BJ (cell line): Measurements from ENCODE around the gene CCDC192. TPM values are rescaled to one million over a fixed set of nuclear protein-coding genes. Genes with fewer than 3 reads are reported as not detected.

ENCODE experiments used
- CTCF ChIA-PET: fragments of 350-600 bp; formaldehyde crosslinking; extraction: SDS; loops from one replicate; lab custom pipeline; 2021; ENCODE audit warnings: antibody characterized with exemption, inconsistent platforms; lab: Yijun Ruan, JAX
- POLR2A ChIA-PET: fragments of 300-600 bp; sonication (Branson Sonifier 250); formaldehyde crosslinking; extraction: SDS; loops from one replicate; lab custom pipeline; 2021; ENCODE audit warnings: antibody characterized with exemption; lab: Charles Lee
- DNase-seq: peaks from one replicate; pipeline ENCODE4 v3.0.0-alpha.2; 2011; ENCODE audit warnings: low read depth
- H3K27me3 ChIP-seq: 2 replicates; pipeline ENCODE4 v1.6.0; 2011; ENCODE audit warnings: low read length; ENCODE audit not compliant: control insufficient read depth, insufficient read depth
- H3K36me3 ChIP-seq: 2 replicates; pipeline ENCODE4 v1.5.1; 2011; ENCODE audit warnings: low read length; ENCODE audit not compliant: control insufficient read depth, insufficient read depth
- H3K4me3 ChIP-seq: 2 replicates; pipeline ENCODE4 v1.5.1; 2011; ENCODE audit warnings: low read depth, mild to moderate bottlenecking, control low read depth, low read length
- CTCF ChIP-seq: IDR thresholded peaks from 2 replicates; pipeline ENCODE4 v1.5.1; 2011; ENCODE audit warnings: low read depth, mild to moderate bottlenecking, control low read depth, inconsistent platforms, low read length, moderate library complexity; ENCODE audit not compliant: insufficient read depth
- polyA plus RNA-seq: library from polyadenylated mRNA; depleted of rRNA; stranded (reverse); fragments of >200 nt; gene quantifications from 2 replicates; pipeline ENCODE4 v1.2.3, GENCODE V29; 2011

Gene CCDC192
- polyA plus RNA-seq, 1 experiment: not detected

GRCh38 chr5:127962491-127962890 is 259.3 kb downstream of the CCDC192 start:
- CTCF ChIA-PET: interaction anchor here (0.7 kb wide), 1 partner anchor 117 kb away, joined by 3 read pairs; no protein-coding TSS in a partner anchor
- Histone ChIP-seq H3K4me3 (no peak overlapping the region), H3K27me3 (no peaks in the 10 kb centered on the region), H3K36me3 (peaks cover 4% of the 10 kb centered on the region; the same call in 1 of the 2 replicates)
- no peak for DNase-seq
- no peak for TF ChIP-seq CTCF
- POLR2A ChIA-PET: no interaction called here

GRCh38 chr5:127963233-127963632 is 260.0 kb downstream of the CCDC192 start:
- H3K27me3 ChIP-seq: no peaks in the 10 kb centered on the region
- H3K36me3 ChIP-seq: peaks cover 4% of the 10 kb centered on the region; the same call in 1 of the 2 replicates
- ChIA-PET CTCF (interaction anchor here (1.3 kb wide), 1 partner anchor 52 kb away, joined by 3 read pairs; no protein-coding TSS in a partner anchor), POLR2A (no interaction called here)
- no peak for TF ChIP-seq CTCF
- DNase-seq: no peak
- no peak overlapping the region for H3K4me3 ChIP-seq

- peak; percentile 19 for DNase-seq
- POLR2A ChIA-PET: no interaction called here
- CTCF ChIA-PET: interaction anchor here (1.3 kb wide), 1 partner anchor 52 kb away, joined by 3 read pairs; no protein-coding TSS in a partner anchor
- no peak for TF ChIP-seq CTCF
- Histone ChIP-seq H3K27me3 (no peaks in the 10 kb centered on the region), H3K36me3 (peaks cover 4% of the 10 kb centered on the region; the same call in 1 of the 2 replicates), H3K4me3 (no peak overlapping the region)
Observed at GRCh38 chr5:127963931-127964330, 260.7 kb downstream of the CCDC192 start.

- H3K27me3 ChIP-seq: no peaks in the 10 kb centered on the region
- no peak overlapping the region for H3K4me3 ChIP-seq
- no peak for TF ChIP-seq CTCF
- peaks cover 4% of the 10 kb centered on the region; the same call in 1 of the 2 replicates for H3K36me3 ChIP-seq
- no peak for DNase-seq
- POLR2A ChIA-PET: no interaction called here
- CTCF ChIA-PET: no interaction called here
Observed at GRCh38 chr5:127967323-127967982, 264.3 kb downstream of the CCDC192 start.

GRCh38 chr5:127967983-127968592 is 264.9 kb downstream of the CCDC192 start:
- no peak overlapping the region for H3K4me3 ChIP-seq
- ChIA-PET POLR2A (no interaction called here), CTCF (interaction anchor here (1.1 kb wide), 1 partner anchor 10 kb away, joined by 5 read pairs; no protein-coding TSS in a partner anchor)
- no peaks in the 10 kb centered on the region for H3K27me3 ChIP-seq
- DNase-seq: no peak
- TF ChIP-seq CTCF: no peak
- H3K36me3 ChIP-seq: peaks cover 4% of the 10 kb centered on the region; the same call in 1 of the 2 replicates
